Natural killer cell (primary cell): ENCODE data around the gene POLG. TPM values are rescaled to one million over a fixed set of nuclear protein-coding genes. Genes with fewer than 3 reads are reported as not detected.

ENCODE experiments used
- ATAC-seq, 3 donors: fragments of 150-1000 bp in 2 of 3; fragments of 200-7000 bp in 1 of 3; cut with Tn5 transposase; 1 replicate in 1 of 3; 2 replicates in 2 of 3; pipeline ENCODE4 v1.10.0; 2021; ENCODE audit warnings: mild to moderate bottlenecking in 2 of 3, moderate library complexity in 2 of 3
- DNase-seq, 2 donors: peaks; one replicate each; pipeline versions ENCODE4 v3.0.0 to v3.0.0-alpha.2; 2013 to 2021; ENCODE audit warnings: mixed read lengths in 1 of 2
- H3K27ac ChIP-seq: one replicate; pipeline ENCODE4 v1.5.1; 2013; ENCODE audit warnings: mild to moderate bottlenecking, low read length
- H3K27me3 ChIP-seq: one replicate; pipeline ENCODE4 v1.6.1; 2013; ENCODE audit warnings: low read length; ENCODE audit not compliant: control insufficient read depth, insufficient read depth
- H3K36me3 ChIP-seq: one replicate; pipeline ENCODE4 v1.6.1; 2013; ENCODE audit warnings: low read length; ENCODE audit not compliant: control insufficient read depth, insufficient read depth
- H3K4me1 ChIP-seq: one replicate; pipeline ENCODE4 v1.6.1; 2013; ENCODE audit warnings: low read length; ENCODE audit not compliant: control insufficient read depth, insufficient read depth
- H3K4me3 ChIP-seq: one replicate; pipeline ENCODE4 v1.5.1; 2013; ENCODE audit warnings: low read length
- H3K9me3 ChIP-seq: one replicate; pipeline ENCODE4 v1.6.1; 2013; ENCODE audit warnings: low read length; ENCODE audit not compliant: control insufficient read depth, insufficient read depth
- H3K27ac Mint-ChIP-seq, 2 donors: one replicate each; pipeline ENCODE4 v1.8.0; 2022; ENCODE audit warnings: mild to moderate bottlenecking in 2 of 2, mixed read lengths in 2 of 2, moderate library complexity in 1 of 2
- H3K27me3 Mint-ChIP-seq, 2 donors: one replicate each; pipeline ENCODE4 v1.8.0; 2022; ENCODE audit warnings: low read depth in 2 of 2, mixed read lengths in 2 of 2
- H3K36me3 Mint-ChIP-seq: one replicate; pipeline ENCODE4 v1.8.0; 2022; ENCODE audit warnings: mixed read lengths
- H3K4me1 Mint-ChIP-seq, 2 donors: one replicate each; pipeline ENCODE4 v1.8.0; 2022; ENCODE audit warnings: mixed read lengths in 2 of 2
- H3K4me3 Mint-ChIP-seq: one replicate; pipeline ENCODE4 v1.8.0; 2022; ENCODE audit warnings: mild to moderate bottlenecking, moderate library complexity, mixed read lengths
- H3K9me3 Mint-ChIP-seq, 2 donors: one replicate each; pipeline ENCODE4 v1.8.0; 2022; ENCODE audit warnings: mixed read lengths in 2 of 2
- WGBS: methylation state at CpG from one replicate; pipeline ENCODE4 v1.1.7; 2013; ENCODE audit warnings: missing lambda C conversion rate; ENCODE audit not compliant: insufficient coverage; 5-methylcytosine and 5-hydroxymethylcytosine counted together
- intact Hi-C: fragments of 100-400 bp; cut with micrococcal nuclease; formaldehyde crosslinking; loops from one replicate; pipeline ENCODE4 v1.14.2; 2022
- total RNA-seq, 4 donors: library from RNA; stranded (reverse); fragments of 120-200 nt in 1 of 4; gene quantifications; one replicate each; pipeline versions ENCODE4 v1.2.3 to v1.2.4, GENCODE V29; 2013 to 2022
- TF ChIP-seq, protein P1 (sequence below): fragments of 200-600 bp; IDR thresholded peaks from one replicate; pipeline ENCODE4 v1.8.0; 2022; ENCODE audit warnings: antibody characterized with exemption

The POLG gene
- total RNA-seq, 3 donors from 2014 or later (not counting 1 experiment from before 2014, with no cell fraction given): 205 to 253 (median 238) TPM

DNA sequence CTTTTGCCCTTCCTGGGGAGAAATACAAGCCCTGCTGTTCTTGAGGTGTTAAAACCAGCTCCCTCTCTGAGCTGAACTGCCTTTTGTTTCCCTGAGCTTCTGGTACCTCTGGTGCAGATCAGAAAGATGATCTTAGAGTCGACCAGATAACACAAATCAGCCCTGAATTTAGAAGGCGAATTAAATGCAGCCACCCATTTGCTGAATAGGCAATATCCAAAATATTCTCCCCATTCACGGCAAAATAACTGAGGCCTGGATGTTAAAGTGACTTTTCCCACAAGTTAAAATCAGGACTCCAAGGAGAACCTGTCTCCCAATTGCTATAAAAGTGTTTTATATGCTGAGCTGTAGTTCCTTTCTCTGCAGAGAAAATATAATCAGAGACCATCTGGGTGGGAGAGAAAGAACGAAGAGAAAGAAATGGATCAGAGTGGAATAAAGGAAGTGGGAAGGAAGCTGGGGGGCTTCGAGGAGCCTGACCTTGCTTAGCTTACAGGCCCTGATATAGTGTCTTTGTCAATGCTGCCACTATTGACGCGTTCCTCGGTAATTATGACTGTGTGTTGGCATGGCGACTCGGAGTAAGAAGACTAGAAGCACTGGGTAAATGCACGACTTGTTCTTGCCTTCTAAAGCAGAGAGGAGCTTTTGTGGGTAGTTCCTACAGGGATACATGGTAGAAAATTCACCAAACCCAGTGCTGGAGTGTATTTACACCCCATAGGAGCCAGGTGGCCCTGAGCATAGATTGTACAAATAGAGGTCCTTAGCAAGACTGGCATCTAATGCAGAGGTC, 47.5 kb upstream of the POLG start:
- TF ChIP-seq, protein P1, sequence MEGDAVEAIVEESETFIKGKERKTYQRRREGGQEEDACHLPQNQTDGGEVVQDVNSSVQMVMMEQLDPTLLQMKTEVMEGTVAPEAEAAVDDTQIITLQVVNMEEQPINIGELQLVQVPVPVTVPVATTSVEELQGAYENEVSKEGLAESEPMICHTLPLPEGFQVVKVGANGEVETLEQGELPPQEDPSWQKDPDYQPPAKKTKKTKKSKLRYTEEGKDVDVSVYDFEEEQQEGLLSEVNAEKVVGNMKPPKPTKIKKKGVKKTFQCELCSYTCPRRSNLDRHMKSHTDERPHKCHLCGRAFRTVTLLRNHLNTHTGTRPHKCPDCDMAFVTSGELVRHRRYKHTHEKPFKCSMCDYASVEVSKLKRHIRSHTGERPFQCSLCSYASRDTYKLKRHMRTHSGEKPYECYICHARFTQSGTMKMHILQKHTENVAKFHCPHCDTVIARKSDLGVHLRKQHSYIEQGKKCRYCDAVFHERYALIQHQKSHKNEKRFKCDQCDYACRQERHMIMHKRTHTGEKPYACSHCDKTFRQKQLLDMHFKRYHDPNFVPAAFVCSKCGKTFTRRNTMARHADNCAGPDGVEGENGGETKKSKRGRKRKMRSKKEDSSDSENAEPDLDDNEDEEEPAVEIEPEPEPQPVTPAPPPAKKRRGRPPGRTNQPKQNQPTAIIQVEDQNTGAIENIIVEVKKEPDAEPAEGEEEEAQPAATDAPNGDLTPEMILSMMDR: no peak
- H3K4me1 Mint-ChIP-seq: peaks cover 0 to 18% of the 10 kb centered on the region in 2 donors
- ATAC-seq (no peak), DNase-seq (no peak)
- no peaks in the 10 kb centered on the region for H3K36me3 Mint-ChIP-seq
- H3K9me3 ChIP-seq: no peaks in the 10 kb centered on the region
- H3K27ac Mint-ChIP-seq: no peak overlapping the region
- H3K36me3 ChIP-seq: no peaks in the 10 kb centered on the region
- H3K27me3 Mint-ChIP-seq: peaks cover 3 to 25% of the 10 kb centered on the region in 2 donors
- no peak overlapping the region for H3K4me3 ChIP-seq
- 85% methylated on average over 11 of the region's 11 CpGs for WGBS
- H3K4me3 Mint-ChIP-seq: no peak overlapping the region
- peaks cover 24% of the 10 kb centered on the region for H3K4me1 ChIP-seq
- intact Hi-C loops: no loop called here
- peaks cover 13% of the 10 kb centered on the region for H3K27me3 ChIP-seq
- no peaks in the 10 kb centered on the region for H3K9me3 Mint-ChIP-seq
- no peak overlapping the region for H3K27ac ChIP-seq

DNA sequence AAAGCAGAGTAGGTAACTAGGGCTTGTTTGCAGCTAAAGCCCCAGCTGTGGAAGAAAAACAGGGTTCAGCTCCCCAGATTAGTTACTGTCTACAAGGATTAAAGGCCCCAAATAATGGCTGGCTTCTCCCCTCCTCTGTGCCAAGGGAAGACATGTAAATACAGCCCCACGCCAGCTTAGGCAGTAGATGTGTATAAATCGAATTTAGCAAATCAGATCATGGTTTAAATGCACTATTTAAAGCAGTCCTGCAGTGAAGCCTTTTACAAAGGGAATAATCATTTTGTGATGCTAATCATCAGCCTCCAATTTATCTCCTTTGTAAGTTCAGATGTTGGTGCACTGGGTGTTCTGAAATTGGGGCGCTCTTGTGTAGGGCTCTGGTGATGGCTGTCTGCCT, 46.7 kb upstream of the POLG start:
- intact Hi-C loops: no loop called here
- Mint-ChIP-seq H3K4me3 (no peak overlapping the region), H3K36me3 (no peaks in the 10 kb centered on the region), H3K27me3 (peaks cover 10 to 32% of the 10 kb centered on the region in 2 donors), H3K27ac (no peak overlapping the region), H3K4me1 (peaks cover 0 to 18% of the 10 kb centered on the region in 2 donors), H3K9me3 (no peaks in the 10 kb centered on the region)
- H3K9me3 ChIP-seq: no peaks in the 10 kb centered on the region
- DNase-seq (no peak), ATAC-seq (no peak)
- peaks cover 25% of the 10 kb centered on the region for H3K4me1 ChIP-seq
- 76% methylated on average over 3 of the region's 3 CpGs for WGBS
- H3K36me3 ChIP-seq: no peaks in the 10 kb centered on the region
- H3K27ac ChIP-seq: no peak overlapping the region
- H3K4me3 ChIP-seq: no peak overlapping the region
- TF ChIP-seq, protein P1: no peak
- peaks cover 15% of the 10 kb centered on the region for H3K27me3 ChIP-seq

DNA sequence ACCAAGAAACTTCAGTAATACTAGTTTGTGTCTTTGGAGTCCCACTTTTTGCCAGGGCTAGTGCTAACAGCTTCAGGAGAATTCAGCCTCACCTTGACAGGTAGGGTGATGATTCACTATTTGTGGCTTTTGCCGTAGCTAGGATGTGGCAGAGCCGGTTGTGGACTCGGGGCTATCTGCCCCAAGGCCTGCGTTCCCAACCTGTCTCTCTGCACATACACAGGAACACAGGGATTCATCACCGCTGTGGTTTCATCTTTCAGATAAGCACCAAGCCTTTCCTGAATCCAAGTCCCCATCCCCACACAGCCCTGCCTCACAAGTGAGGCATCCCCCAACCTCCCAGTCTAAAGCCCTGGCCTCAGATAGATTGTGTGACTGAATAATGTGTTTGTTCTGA, 45.2 kb upstream of the POLG start:
- Mint-ChIP-seq H3K4me1 (peaks cover 0 to 18% of the 10 kb centered on the region in 2 donors), H3K36me3 (no peaks in the 10 kb centered on the region), H3K27me3 (peaks cover 26 to 39% of the 10 kb centered on the region in 2 donors), H3K27ac (no peak overlapping the region), H3K4me3 (peak overlapping the region; percentile 84), H3K9me3 (no peaks in the 10 kb centered on the region)
- TF ChIP-seq, protein P1: no peak
- Histone ChIP-seq H3K27ac (no peak overlapping the region), H3K4me1 (peaks cover 25% of the 10 kb centered on the region), H3K9me3 (no peaks in the 10 kb centered on the region), H3K27me3 (peaks cover 25% of the 10 kb centered on the region), H3K4me3 (peak overlapping the region; percentile 48), H3K36me3 (no peaks in the 10 kb centered on the region)
- ATAC-seq: no peak
- intact Hi-C loops: no loop called here
- 87% methylated on average over 5 of the region's 5 CpGs for WGBS
- DNase-seq: no peak
